ENCODE results near the gene RIMS3.
"Not testable (repeated sequence)": the region's sequence is repeated elsewhere in the genome, so short reads cannot be mapped to it uniquely, and the experiment has no call there.

RIMS3 gene

GRCh38 chr1:40630488-40631223, 34.8 kb downstream of the RIMS3 start:
- DNase-seq (ENCODE audit: low spot score), result no peak

GRCh38 chr1:40629546-40629945, 35.9 kb downstream of the RIMS3 start:
- not testable (repeated sequence) for DNase-seq (ENCODE audit: low spot score)

- no peak for DNase-seq (ENCODE audit: low spot score)
These were observed 36.6 kb downstream of the RIMS3 start for GRCh38 chr1:40628903-40629292.

- DNase-seq (ENCODE audit: low spot score), result no peak
These were observed 37.2 kb downstream of the RIMS3 start for GRCh38 chr1:40627987-40628902.

- DNase-seq (ENCODE audit: low spot score), result no peak
These were observed 39.1 kb downstream of the RIMS3 start for GRCh38 chr1:40626383-40626770.

- DNase-seq (ENCODE audit: low spot score), result no peak
These were observed 39.8 kb downstream of the RIMS3 start for GRCh38 chr1:40625476-40626382.

GRCh38 chr1:40625076-40625475, 40.4 kb downstream of the RIMS3 start:
- no peak for DNase-seq (ENCODE audit: low spot score)

- DNase-seq (ENCODE audit: low spot score), result no peak
These were observed 42.4 kb downstream of the RIMS3 start for GRCh38 chr1:40622936-40623629.

- DNase-seq (ENCODE audit: low spot score), result no peak
These were observed 43.5 kb downstream of the RIMS3 start for GRCh38 chr1:40621821-40622450.

GRCh38 chr1:40620586-40621210, 44.8 kb downstream of the RIMS3 start:
- DNase-seq (ENCODE audit: low spot score), result no peak

- DNase-seq (ENCODE audit: low spot score), result no peak
These were observed 45.3 kb downstream of the RIMS3 start for GRCh38 chr1:40620150-40620549.

- DNase-seq (ENCODE audit: low spot score), result no peak
These were observed 47.4 kb downstream of the RIMS3 start for GRCh38 chr1:40618108-40618507.

- DNase-seq (ENCODE audit: low spot score), result peak; percentile 73
These were observed 53.1 kb downstream of the RIMS3 start for GRCh38 chr1:40612345-40612831.

GRCh38 chr1:40610156-40610555, 55.3 kb downstream of the RIMS3 start:
- no peak for DNase-seq (ENCODE audit: low spot score)

GRCh38 chr1:40607921-40608320, 57.6 kb downstream of the RIMS3 start:
- no peak for DNase-seq (ENCODE audit: low spot score)

GRCh38 chr1:40606978-40607377, 58.5 kb downstream of the RIMS3 start:
- no peak for DNase-seq (ENCODE audit: low spot score)

- DNase-seq (ENCODE audit: low spot score), result no peak
These were observed 59.3 kb downstream of the RIMS3 start for GRCh38 chr1:40606194-40606593.

- no peak for DNase-seq (ENCODE audit: low spot score)
These were observed 65.6 kb downstream of the RIMS3 start for GRCh38 chr1:40599926-40600325.

GRCh38 chr1:40595623-40596022, 69.9 kb downstream of the RIMS3 start:
- DNase-seq (ENCODE audit: low spot score), result no peak

GRCh38 chr1:40594187-40594531, 71.3 kb downstream of the RIMS3 start:
- DNase-seq (ENCODE audit: low spot score), result no peak
